CD4-positive, alpha-beta T cell (primary cell): ENCODE measurements around the gene NDRG2. TPM values are rescaled to one million over a fixed set of nuclear protein-coding genes. Genes with fewer than 3 reads are reported as not detected.

ENCODE experiments used
- ATAC-seq: fragments of 200-7000 bp; cut with Tn5 transposase; one replicate; pipeline ENCODE4 v1.10.0; 2022; ENCODE audit warnings: mild to moderate bottlenecking; ENCODE audit not compliant: poor library complexity
- CTCF ChIA-PET: fragments of 350-600 bp; sonication (Branson Sonifier 250); formaldehyde crosslinking; loops from one replicate; lab custom pipeline; 2021; ENCODE audit warnings: antibody characterized with exemption, inconsistent platforms; lab: Charles Lee
- POLR2A ChIA-PET: fragments of 350-600 bp; sonication (Branson Sonifier 250); formaldehyde crosslinking; loops from one replicate; lab custom pipeline; 2021; ENCODE audit warnings: antibody characterized with exemption, inconsistent platforms; lab: Charles Lee
- DNase-seq, 14 experiments: peaks; one replicate each; pipeline ENCODE4 v3.0.0-alpha.2; 2013 to 2020; ENCODE audit warnings: mixed read lengths in 2 of 14
- H3K27ac ChIP-seq, 2 donors: one replicate each; pipeline versions ENCODE4 v1.5.1 to v1.7.0; 2013; ENCODE audit warnings: low read length in 2 of 2, low read depth in 1 of 2, mild to moderate bottlenecking in 1 of 2
- H3K27me3 ChIP-seq, 2 experiments: 1 replicate in 1 of 2; 2 replicates in 1 of 2; pipeline versions ENCODE4 v1.6.1 to v1.7.0; 2013; ENCODE audit warnings: low read length in 2 of 2, control low read depth in 1 of 2, mild to moderate bottlenecking in 1 of 2, moderate library complexity in 1 of 2; ENCODE audit not compliant: insufficient read depth in 2 of 2, control insufficient read depth in 1 of 2
- H3K36me3 ChIP-seq: one replicate; pipeline ENCODE4 v1.6.1; 2013; ENCODE audit warnings: low read length, control low read depth; ENCODE audit not compliant: insufficient read depth
- H3K4me1 ChIP-seq: one replicate; pipeline ENCODE4 v1.6.1; 2013; ENCODE audit warnings: low read length, control low read depth; ENCODE audit not compliant: insufficient read depth
- H3K4me3 ChIP-seq: one replicate; pipeline ENCODE4 v1.5.1; 2013; ENCODE audit warnings: mild to moderate bottlenecking, low read length, moderate library complexity
- H3K9me3 ChIP-seq, 2 experiments: 1 replicate in 1 of 2; 2 replicates in 1 of 2; pipeline versions ENCODE4 v1.6.1 to v1.7.0; 2013; ENCODE audit warnings: low read length in 2 of 2, mild to moderate bottlenecking in 2 of 2, control low read depth in 1 of 2, moderate library complexity in 1 of 2; ENCODE audit not compliant: control insufficient read depth in 1 of 2, insufficient read depth in 1 of 2
- H3K27ac Mint-ChIP-seq: one replicate; pipeline ENCODE4 v1.8.0; 2020; ENCODE audit warnings: mixed read lengths
- H3K27me3 Mint-ChIP-seq: one replicate; pipeline ENCODE4 v1.8.0; 2021; ENCODE audit warnings: mixed read lengths
- H3K36me3 Mint-ChIP-seq: one replicate; pipeline ENCODE4 v1.8.0; 2021; ENCODE audit warnings: low read depth, mixed read lengths
- H3K4me1 Mint-ChIP-seq: one replicate; pipeline ENCODE4 v1.8.0; 2021; ENCODE audit warnings: low read depth, mixed read lengths
- H3K4me3 Mint-ChIP-seq: one replicate; pipeline ENCODE4 v1.8.0; 2020; ENCODE audit warnings: mild to moderate bottlenecking, mixed read lengths
- H3K9me3 Mint-ChIP-seq: one replicate; pipeline ENCODE4 v1.8.0; 2020; ENCODE audit warnings: mixed read lengths
- CTCF ChIP-seq: fragments of 200-600 bp; IDR thresholded peaks from one replicate; pipeline ENCODE4 v1.8.0; 2022; ENCODE audit warnings: antibody characterized with exemption, mild to moderate bottlenecking
- intact Hi-C, 2 experiments: fragments of 100-400 bp; cut with DNase I in 1 of 2; cut with micrococcal nuclease in 1 of 2; formaldehyde crosslinking; loops; one replicate each; pipeline versions ENCODE4 v1.15.1 to v1.9.0; 2023 to 2025; cut with DNase I, micrococcal nuclease
- total RNA-seq, 174 experiments: library from RNA in 2 of 174; stranded (reverse) in 2 of 174; gene quantifications; one replicate each; pipeline ENCODE4 v1.2.3 and lab custom pipeline; 2021 to 2026

Gene NDRG2
- total RNA-seq, 2 experiments from 2014 or later = 26.7 to 28.6 TPM

GRCh38 chr14:21049271-21049673, 24.4 kb upstream of the NDRG2 start:
- POLR2A ChIA-PET = no interaction called here
- H3K27ac Mint-ChIP-seq = no peak overlapping the region
- H3K4me1 Mint-ChIP-seq = peaks cover 8% of the 10 kb centered on the region
- no peak for TF ChIP-seq CTCF
- Histone ChIP-seq H3K4me1 (peaks cover 7% of the 10 kb centered on the region), H3K27me3 (no peaks in the 10 kb centered on the region), H3K36me3 (no peaks in the 10 kb centered on the region), H3K4me3 (no peak overlapping the region), H3K9me3 (no peaks in the 10 kb centered on the region), H3K27ac (no peak overlapping the region)
- CTCF ChIA-PET = interaction anchor here (1.9 kb wide), 1 partner anchor 35 kb away, joined by 8 read pairs; no protein-coding TSS in a partner anchor
- no peak overlapping the region for H3K4me3 Mint-ChIP-seq
- intact Hi-C loops = no loop called here
- no peaks in the 10 kb centered on the region for H3K36me3 Mint-ChIP-seq
- H3K27me3 Mint-ChIP-seq = peaks cover 16% of the 10 kb centered on the region
- no peak for DNase-seq
- no peak for ATAC-seq
- no peaks in the 10 kb centered on the region for H3K9me3 Mint-ChIP-seq

GRCh38 chr14:21048638-21049037, 23.8 kb upstream of the NDRG2 start:
- ATAC-seq (no peak), DNase-seq (no peak)
- no peaks in the 10 kb centered on the region for H3K9me3 Mint-ChIP-seq
- Histone ChIP-seq H3K9me3 (no peaks in the 10 kb centered on the region), H3K27ac (no peak overlapping the region), H3K4me3 (no peak overlapping the region), H3K36me3 (no peaks in the 10 kb centered on the region), H3K4me1 (peaks cover 10% of the 10 kb centered on the region), H3K27me3 (no peaks in the 10 kb centered on the region)
- H3K4me1 Mint-ChIP-seq = peaks cover 11% of the 10 kb centered on the region
- H3K27ac Mint-ChIP-seq = no peak overlapping the region
- H3K36me3 Mint-ChIP-seq = no peaks in the 10 kb centered on the region
- no peak for TF ChIP-seq CTCF
- intact Hi-C loops = no loop called here
- POLR2A ChIA-PET = no interaction called here
- peaks cover 16% of the 10 kb centered on the region for H3K27me3 Mint-ChIP-seq
- CTCF ChIA-PET = interaction anchor here (1.9 kb wide), 1 partner anchor 34 kb away, joined by 8 read pairs; no protein-coding TSS in a partner anchor
- H3K4me3 Mint-ChIP-seq = no peak overlapping the region

- no peak overlapping the region for H3K27ac Mint-ChIP-seq
- no peak for ATAC-seq
- H3K27me3 Mint-ChIP-seq = peaks cover 22% of the 10 kb centered on the region
- Histone ChIP-seq H3K4me3 (no peak overlapping the region), H3K36me3 (no peaks in the 10 kb centered on the region), H3K9me3 (no peaks in the 10 kb centered on the region), H3K27me3 (no peaks in the 10 kb centered on the region), H3K4me1 (peaks cover 15% of the 10 kb centered on the region), H3K27ac (no peak overlapping the region)
- H3K9me3 Mint-ChIP-seq = no peaks in the 10 kb centered on the region
- no peak for DNase-seq
- no peak for TF ChIP-seq CTCF
- H3K4me1 Mint-ChIP-seq = peaks cover 11% of the 10 kb centered on the region
- intact Hi-C loops = no loop called here
- POLR2A ChIA-PET = interaction anchor here (0.5 kb wide), 1 partner anchor 240 kb away, joined by 3 read pairs; no protein-coding TSS in a partner anchor
- CTCF ChIA-PET = interaction anchor here (1.2 to 1.9 kb wide), 3 partner anchors 15 to 45 kb away, joined by 3 to 9 read pairs (median 8); no protein-coding TSS in a partner anchor
- no peaks in the 10 kb centered on the region for H3K36me3 Mint-ChIP-seq
- H3K4me3 Mint-ChIP-seq = no peak overlapping the region
Observed at GRCh38 chr14:21047378-21047781, 22.5 kb upstream of the NDRG2 start.
